Measurements from ENCODE around the gene NDUFA6. TPM values are rescaled to one million over a fixed set of nuclear protein-coding genes. Genes with fewer than 3 reads are reported as not detected.
A peak's percentile ranks its signal among the peaks of the same experiment; 100 is the strongest.

Gene NDUFA6
- total RNA-seq, 1 experiment from 2014 or later, result 80.5 TPM

DNA sequence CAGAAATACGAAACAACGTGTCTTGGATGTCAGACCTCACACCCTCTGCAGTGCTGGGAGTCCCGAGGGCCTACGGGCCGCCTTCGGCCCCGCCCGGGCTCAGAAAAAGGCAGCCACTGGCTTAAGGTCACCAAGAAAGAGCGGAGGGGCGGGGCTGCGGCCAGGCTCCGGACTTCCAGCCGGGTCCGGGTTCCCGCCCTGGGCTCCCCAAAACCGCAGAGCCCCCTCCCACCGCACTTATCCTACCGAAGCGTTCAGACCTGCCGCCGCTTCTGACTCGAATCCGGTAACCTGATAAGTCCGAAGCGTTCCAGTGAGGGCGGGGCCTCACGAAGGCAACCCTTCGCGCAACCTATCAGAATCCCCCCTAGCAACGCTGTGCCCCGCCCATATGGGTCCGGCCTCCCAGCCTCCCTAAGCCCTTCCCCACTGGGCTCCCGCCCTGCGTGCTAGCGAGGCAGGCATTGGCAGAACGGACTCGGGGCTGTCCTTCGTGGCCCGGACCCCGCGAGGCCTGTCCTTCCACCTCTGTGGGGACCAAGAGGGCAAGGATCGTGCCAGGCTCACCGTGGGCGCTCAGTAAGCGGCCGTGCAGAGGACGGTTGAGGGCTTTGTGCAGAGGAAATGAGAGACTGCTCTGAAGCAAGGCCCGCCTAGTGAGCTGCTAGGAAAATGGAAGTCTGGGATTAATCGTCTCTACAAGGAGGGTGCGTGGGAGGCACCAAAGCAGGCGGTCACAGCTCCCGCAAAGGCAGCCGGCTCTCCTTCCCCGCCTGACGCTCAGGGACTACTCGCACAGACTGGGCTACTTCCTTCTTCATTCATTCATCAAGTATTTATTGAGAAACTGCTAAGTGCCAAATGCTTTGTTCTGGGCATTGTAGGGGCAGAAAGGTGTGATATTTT is 19.8 kb downstream of the NDUFA6 start, which contains the start of gene NAGA:
NAGA (minus strand) TSS at position 296 of the 906 bp plus-strand sequence. CDS start 515 bp downstream, outside the sequence.
- POLR2A ChIA-PET, result interaction anchor here (0.6 to 1.6 kb wide), 3 partner anchors 8 to 9 kb away, joined by 3 to 4 read pairs (median 4); partner anchors contain the start of gene SMDT1
- intact Hi-C loops (cut with micrococcal nuclease), result no loop called here
- TF ChIP-seq JUND (IDR thresholded peaks at IDR 0.05) (no peak), RAD21 (IDR thresholded peaks at IDR 0.05; ENCODE audit: low read depth) (no peak), SRF (IDR thresholded peaks at IDR 0.05; ENCODE audit: low read depth) (peak; percentile 51; the same call in 1 of the 2 replicates), CBX3 (IDR thresholded peaks at IDR 0.05; ENCODE audit: low read depth) (peak; percentile 88; the same call in 1 of the 2 replicates), SIN3A (IDR thresholded peaks at IDR 0.05; ENCODE audit: low read depth) (0 out of 2 replicates have a peak, but pooled peaks have one; percentile 38), CEBPB (IDR thresholded peaks at IDR 0.05; ENCODE audit: low read depth) (no peak), EZH2 (IDR thresholded peaks at IDR 0.05) (no peak), YY1 (IDR thresholded peaks at IDR 0.05; ENCODE audit: extremely low read depth, insufficient replicate concordance, low read depth, low read length) (no peak), ZNF274 (IDR thresholded peaks at IDR 0.05; ENCODE audit: low read depth, low read length) (no peak), POLR2A (IDR thresholded peaks at IDR 0.05; ENCODE audit: borderline replicate concordance, extremely low read depth, insufficient read depth, insufficient read length) (peak; percentile 76), TCF7L2 (IDR thresholded peaks at IDR 0.05; ENCODE audit: borderline replicate concordance, extremely low read depth, insufficient read depth, insufficient read length) (no peak), FOSL1 (IDR thresholded peaks at IDR 0.05; ENCODE audit: low read depth) (no peak), POLR2AphosphoS5 (IDR thresholded peaks at IDR 0.05; ENCODE audit: low read depth, low read length) (peak; percentile 74), SP1 (IDR thresholded peaks at IDR 0.05; ENCODE audit: low read depth) (peak; percentile 46; the same call in 1 of the 2 replicates), EZH2phosphoT487 (IDR thresholded peaks at IDR 0.05; ENCODE audit: borderline replicate concordance) (no peak), EGR1 (IDR thresholded peaks at IDR 0.05; ENCODE audit: low read depth) (peak; percentile 76), ZFX (IDR thresholded peaks at IDR 0.05) (0 out of 2 replicates have a peak, but pooled peaks have one; percentile 50)
- TF ChIP-seq, protein P1, sequence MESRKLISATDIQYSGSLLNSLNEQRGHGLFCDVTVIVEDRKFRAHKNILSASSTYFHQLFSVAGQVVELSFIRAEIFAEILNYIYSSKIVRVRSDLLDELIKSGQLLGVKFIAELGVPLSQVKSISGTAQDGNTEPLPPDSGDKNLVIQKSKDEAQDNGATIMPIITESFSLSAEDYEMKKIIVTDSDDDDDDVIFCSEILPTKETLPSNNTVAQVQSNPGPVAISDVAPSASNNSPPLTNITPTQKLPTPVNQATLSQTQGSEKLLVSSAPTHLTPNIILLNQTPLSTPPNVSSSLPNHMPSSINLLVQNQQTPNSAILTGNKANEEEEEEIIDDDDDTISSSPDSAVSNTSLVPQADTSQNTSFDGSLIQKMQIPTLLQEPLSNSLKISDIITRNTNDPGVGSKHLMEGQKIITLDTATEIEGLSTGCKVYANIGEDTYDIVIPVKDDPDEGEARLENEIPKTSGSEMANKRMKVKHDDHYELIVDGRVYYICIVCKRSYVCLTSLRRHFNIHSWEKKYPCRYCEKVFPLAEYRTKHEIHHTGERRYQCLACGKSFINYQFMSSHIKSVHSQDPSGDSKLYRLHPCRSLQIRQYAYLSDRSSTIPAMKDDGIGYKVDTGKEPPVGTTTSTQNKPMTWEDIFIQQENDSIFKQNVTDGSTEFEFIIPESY (IDR thresholded peaks at IDR 0.05; ENCODE audit: extremely low read depth, insufficient replicate concordance, low read length), result no peak
- TF ChIP-seq, protein P2, sequence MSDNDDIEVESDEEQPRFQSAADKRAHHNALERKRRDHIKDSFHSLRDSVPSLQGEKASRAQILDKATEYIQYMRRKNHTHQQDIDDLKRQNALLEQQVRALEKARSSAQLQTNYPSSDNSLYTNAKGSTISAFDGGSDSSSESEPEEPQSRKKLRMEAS (IDR thresholded peaks at IDR 0.05), result peak; percentile 95
- TF ChIP-seq, protein P3, sequence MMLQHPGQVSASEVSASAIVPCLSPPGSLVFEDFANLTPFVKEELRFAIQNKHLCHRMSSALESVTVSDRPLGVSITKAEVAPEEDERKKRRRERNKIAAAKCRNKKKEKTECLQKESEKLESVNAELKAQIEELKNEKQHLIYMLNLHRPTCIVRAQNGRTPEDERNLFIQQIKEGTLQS (IDR thresholded peaks at IDR 0.05), result no peak
- TF ChIP-seq, protein P4, sequence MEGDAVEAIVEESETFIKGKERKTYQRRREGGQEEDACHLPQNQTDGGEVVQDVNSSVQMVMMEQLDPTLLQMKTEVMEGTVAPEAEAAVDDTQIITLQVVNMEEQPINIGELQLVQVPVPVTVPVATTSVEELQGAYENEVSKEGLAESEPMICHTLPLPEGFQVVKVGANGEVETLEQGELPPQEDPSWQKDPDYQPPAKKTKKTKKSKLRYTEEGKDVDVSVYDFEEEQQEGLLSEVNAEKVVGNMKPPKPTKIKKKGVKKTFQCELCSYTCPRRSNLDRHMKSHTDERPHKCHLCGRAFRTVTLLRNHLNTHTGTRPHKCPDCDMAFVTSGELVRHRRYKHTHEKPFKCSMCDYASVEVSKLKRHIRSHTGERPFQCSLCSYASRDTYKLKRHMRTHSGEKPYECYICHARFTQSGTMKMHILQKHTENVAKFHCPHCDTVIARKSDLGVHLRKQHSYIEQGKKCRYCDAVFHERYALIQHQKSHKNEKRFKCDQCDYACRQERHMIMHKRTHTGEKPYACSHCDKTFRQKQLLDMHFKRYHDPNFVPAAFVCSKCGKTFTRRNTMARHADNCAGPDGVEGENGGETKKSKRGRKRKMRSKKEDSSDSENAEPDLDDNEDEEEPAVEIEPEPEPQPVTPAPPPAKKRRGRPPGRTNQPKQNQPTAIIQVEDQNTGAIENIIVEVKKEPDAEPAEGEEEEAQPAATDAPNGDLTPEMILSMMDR (IDR thresholded peaks at IDR 0.05 in 2 of 3, conservative IDR thresholded peaks at IDR 0.05 in 1 of 3; ENCODE audit: borderline replicate concordance in 1 of 3, insufficient read depth in 1 of 3, low read depth in 2 of 3, low read length in 2 of 3), result no peak

More for the DNA sequence above, 19.8 kb downstream of the NDUFA6 start, which contains the start of gene NAGA:
- no peak within 1 kb of the TSS for H2AFZ ChIP-seq (ENCODE audit: low read depth, low read length, poor library complexity, severe bottlenecking)
- H3K27ac ChIP-seq (ENCODE audit: low read depth, low read length), result peak within 1 kb of the TSS; percentile 66
- H3K4me2 ChIP-seq (ENCODE audit: low read length), result peak within 1 kb of the TSS; percentile 89
- DNase-seq (ENCODE audit: low read depth, low spot score) (peak; percentile 92), ATAC-seq (peak; percentile 98)
- no peaks in the 10 kb centered on the region for H3K9me3 ChIP-seq (ENCODE audit: control insufficient read depth in 1 of 2, insufficient read depth in 1 of 2, low read depth in 1 of 2, low read length in 2 of 2)
- RAD21 ChIA-PET (ENCODE audit: low non-redundant PET in 1 of 2, low total read pairs in 2 of 2, uncharacterized antibody in 2 of 2, unreplicated experiment in 2 of 2), result no interaction called here
- no peaks in the 10 kb centered on the region for H4K20me1 ChIP-seq (ENCODE audit: insufficient read depth)
- CTCF ChIA-PET, result interaction anchor here (1.3 kb wide), 1 partner anchor 9 kb away, joined by 3 read pairs; the partner anchor contains the start of gene SMDT1
- peak within 1 kb of the TSS; percentile 71 for H3K9ac ChIP-seq (ENCODE audit: low read length)
- H3K9me2 ChIP-seq (ENCODE audit: insufficient read depth), result no peaks in the 10 kb centered on the region
- H3K27me3 ChIP-seq (ENCODE audit: insufficient read depth, low read length), result no peaks in the 10 kb centered on the region
- peaks cover 12 to 20% of the 10 kb centered on the region in 2 experiments for H3K4me1 ChIP-seq (ENCODE audit: control insufficient read depth in 1 of 2, insufficient read depth in 2 of 2, low read length in 2 of 2)
- BruUV-seq (replicated peaks), result TSS peak; percentile 96
- H3K4me3 ChIP-seq (replicated peaks in 1 of 2; ENCODE audit: low read depth in 1 of 2, low read length in 2 of 2), result peak within 1 kb of the TSS; percentile 65
- no peaks in the 10 kb centered on the region for H3K79me2 ChIP-seq (ENCODE audit: insufficient read depth, low read length)
- H3K36me3 ChIP-seq (ENCODE audit: control insufficient read depth in 1 of 2, insufficient read depth in 2 of 2, low read length in 2 of 2), result peaks cover 0 to 3% of the 10 kb centered on the region in 2 experiments; a peak in 2 of 4 replicates
